Esophagus (tissue), 2 donors: ENCODE data around the gene OBSCN. TPM values are rescaled to one million over a fixed set of nuclear protein-coding genes. Genes with fewer than 3 reads are reported as not detected.

Experiments used
- H3K27ac ChIP-seq, 2 donors: one replicate each; pipeline ENCODE4 v1.5.1; 2013; ENCODE audit warnings: low read depth in 2 of 2, mild to moderate bottlenecking in 2 of 2, inconsistent platforms in 1 of 2, low read length in 1 of 2, moderate library complexity in 1 of 2
- H3K27me3 ChIP-seq, 2 donors: one replicate each; pipeline ENCODE4 v1.6.1; 2013; ENCODE audit warnings: low read length in 2 of 2, control low read depth in 1 of 2, mild to moderate bottlenecking in 1 of 2; ENCODE audit not compliant: insufficient read depth in 2 of 2, control insufficient read depth in 1 of 2
- H3K36me3 ChIP-seq, 2 donors: one replicate each; pipeline ENCODE4 v1.6.1; 2013; ENCODE audit warnings: low read length in 1 of 2; ENCODE audit not compliant: control insufficient read depth in 2 of 2, insufficient read depth in 2 of 2
- H3K4me1 ChIP-seq, 2 donors: one replicate each; pipeline ENCODE4 v1.6.1; 2013; ENCODE audit warnings: low read length in 1 of 2; ENCODE audit not compliant: control insufficient read depth in 2 of 2, insufficient read depth in 2 of 2
- H3K4me3 ChIP-seq, 2 donors: one replicate each; pipeline ENCODE4 v1.5.1; 2013; ENCODE audit warnings: low read length in 2 of 2, mild to moderate bottlenecking in 2 of 2, low read depth in 1 of 2, moderate library complexity in 1 of 2
- H3K9me3 ChIP-seq, 2 donors: one replicate each; pipeline ENCODE4 v1.6.1; 2013; ENCODE audit warnings: mild to moderate bottlenecking in 2 of 2, low read depth in 1 of 2, low read length in 1 of 2, moderate library complexity in 1 of 2; ENCODE audit not compliant: control insufficient read depth in 2 of 2, insufficient read depth in 1 of 2
- WGBS, 2 donors: extraction: QIAGEN DNeasy Blood & Tissue Kit; methylation state at CpG; one replicate each; pipeline ENCODE4 v1.1.7; 2013; 5-methylcytosine and 5-hydroxymethylcytosine counted together
- polyA plus RNA-seq, 2 donors: library from polyadenylated mRNA; stranded (reverse); fragments of 200-250 nt; gene quantifications; one replicate each; pipeline ENCODE4 v1.2.3, GENCODE V29; 2013
- donor health status: healthy with polysubstance abuse.
- donor health status: Bipolar disorder and iron deficiency.

OBSCN gene
- polyA plus RNA-seq, 2 donors = 7.7 to 20.6 TPM

GRCh38 chr1:228356897-228357680, 149.2 kb downstream of the OBSCN start:
- 82 to 90% methylated on average over 8 of the region's 8 CpGs for WGBS, 2 donors

GRCh38 chr1:228358039-228358763, 150.4 kb downstream of the OBSCN start:
- Histone ChIP-seq H3K4me3 (no peak overlapping the region), H3K27me3 (no peaks in the 10 kb centered on the region), H3K27ac (no peak overlapping the region), H3K36me3 (no peaks in the 10 kb centered on the region), H3K9me3 (no peaks in the 10 kb centered on the region), H3K4me1 (no peaks in the 10 kb centered on the region)
- 51 to 53% methylated on average over 4 of the region's 4 CpGs for WGBS, 2 donors

More at GRCh38 chr1:228356897-228357680, 149.2 kb downstream of the OBSCN start:
- H3K9me3 ChIP-seq = no peaks in the 10 kb centered on the region
- H3K4me1 ChIP-seq = no peaks in the 10 kb centered on the region
- H3K27ac ChIP-seq = no peak overlapping the region
- H3K36me3 ChIP-seq = no peaks in the 10 kb centered on the region
- H3K4me3 ChIP-seq = no peak overlapping the region
- H3K27me3 ChIP-seq = no peaks in the 10 kb centered on the region

GRCh38 chr1:228358764-228359612, 151.1 kb downstream of the OBSCN start:
- Histone ChIP-seq H3K4me3 (no peak overlapping the region), H3K36me3 (no peaks in the 10 kb centered on the region), H3K9me3 (no peaks in the 10 kb centered on the region), H3K27me3 (no peaks in the 10 kb centered on the region), H3K27ac (no peak overlapping the region), H3K4me1 (no peaks in the 10 kb centered on the region)
- WGBS, 2 donors = 86 to 88% methylated on average over 19 of the region's 19 CpGs

GRCh38 chr1:228359613-228360532, 152.0 kb downstream of the OBSCN start:
- no peaks in the 10 kb centered on the region for H3K4me1 ChIP-seq
- no peaks in the 10 kb centered on the region for H3K27me3 ChIP-seq
- no peak overlapping the region for H3K27ac ChIP-seq
- no peaks in the 10 kb centered on the region for H3K36me3 ChIP-seq
- H3K9me3 ChIP-seq = no peaks in the 10 kb centered on the region
- H3K4me3 ChIP-seq = no peak overlapping the region
- 89 to 91% methylated on average over 45 of the region's 45 CpGs for WGBS, 2 donors

GRCh38 chr1:228360533-228361313, 152.9 kb downstream of the OBSCN start:
- H3K9me3 ChIP-seq = no peaks in the 10 kb centered on the region
- WGBS, 2 donors = 83 to 86% methylated on average over 19 of the region's 19 CpGs
- no peaks in the 10 kb centered on the region for H3K4me1 ChIP-seq
- no peak overlapping the region for H3K27ac ChIP-seq
- no peak overlapping the region for H3K4me3 ChIP-seq
- H3K27me3 ChIP-seq = no peaks in the 10 kb centered on the region
- H3K36me3 ChIP-seq = no peaks in the 10 kb centered on the region

- Histone ChIP-seq H3K4me3 (no peak overlapping the region), H3K36me3 (no peaks in the 10 kb centered on the region), H3K9me3 (no peaks in the 10 kb centered on the region), H3K27ac (no peak overlapping the region), H3K4me1 (no peaks in the 10 kb centered on the region), H3K27me3 (no peaks in the 10 kb centered on the region)
- WGBS, 2 donors = 75 to 84% methylated on average over 26 of the region's 26 CpGs
Measured at GRCh38 chr1:228361314-228362140, 153.7 kb downstream of the OBSCN start.

GRCh38 chr1:228362141-228362883, 154.5 kb downstream of the OBSCN start:
- H3K27me3 ChIP-seq = no peaks in the 10 kb centered on the region
- WGBS, 2 donors = 80 to 82% methylated on average over 16 to 18 of the region's 18 CpGs
- no peak overlapping the region for H3K4me3 ChIP-seq
- H3K9me3 ChIP-seq = no peaks in the 10 kb centered on the region
- no peak overlapping the region for H3K27ac ChIP-seq
- H3K4me1 ChIP-seq = no peaks in the 10 kb centered on the region
- no peaks in the 10 kb centered on the region for H3K36me3 ChIP-seq
